GM12801 (cell line): ENCODE measurements around the gene XPO6.

Experiments used
- CTCF ChIP-seq: IDR thresholded peaks from one replicate; pipeline ENCODE4 v1.5.1; 2011; ENCODE audit warnings: control low read depth; ENCODE audit not compliant: insufficient read length; ENCODE audit errors: extremely low read depth

Gene XPO6

GRCh38 chr16:28131743-28132393 is 79.9 kb downstream of the XPO6 start:
- no peak for TF ChIP-seq CTCF

- no peak for TF ChIP-seq CTCF
These were observed 80.6 kb downstream of the XPO6 start for GRCh38 chr16:28131181-28131580.

DNA sequence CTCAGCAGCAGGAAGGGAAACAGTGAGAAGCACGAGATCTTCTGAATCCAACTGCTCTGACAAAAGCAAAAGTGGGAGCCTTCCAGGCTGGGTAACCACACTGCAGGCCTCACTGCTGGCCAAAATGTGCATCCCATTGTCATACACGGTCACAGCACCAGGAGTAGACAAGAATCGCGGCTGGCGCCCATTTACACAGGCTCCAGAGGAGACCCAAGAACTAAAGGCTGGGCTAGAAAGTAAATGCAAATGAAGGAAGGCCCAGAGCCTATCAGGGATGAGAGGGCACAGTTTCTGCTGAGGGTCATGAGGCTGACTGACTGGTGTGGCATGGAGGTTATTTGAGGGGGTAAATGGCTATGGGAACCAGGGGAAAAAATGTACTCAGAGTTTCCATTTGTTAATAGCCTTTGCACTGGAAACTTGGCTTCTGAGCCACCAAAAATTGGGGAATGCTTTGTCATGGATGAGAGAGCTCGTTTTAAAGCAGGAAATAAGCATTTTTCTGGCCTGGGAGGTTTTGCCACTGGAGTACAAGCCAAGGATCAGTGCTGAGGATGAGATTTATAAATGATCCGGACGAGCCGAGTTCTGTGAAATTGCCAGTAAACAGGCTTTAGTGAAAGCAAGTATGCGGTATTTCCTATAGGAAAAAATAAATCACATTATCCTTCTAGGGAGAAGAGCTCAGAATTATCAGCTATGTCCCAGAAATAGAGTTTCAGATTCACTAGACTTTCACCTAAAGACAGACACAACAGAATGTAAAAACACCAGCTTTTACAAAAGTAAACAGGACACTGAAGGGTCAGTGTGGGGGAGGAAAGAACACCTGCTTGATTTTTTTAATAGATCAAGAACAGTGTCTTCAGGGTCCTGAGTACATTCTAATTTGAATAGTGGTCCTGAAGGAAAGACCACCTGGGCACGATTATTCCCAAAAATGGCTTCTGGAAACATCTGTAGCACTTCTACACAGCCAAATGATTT is 81.4 kb downstream of the XPO6 start:
- TF ChIP-seq CTCF, result no peak

DNA sequence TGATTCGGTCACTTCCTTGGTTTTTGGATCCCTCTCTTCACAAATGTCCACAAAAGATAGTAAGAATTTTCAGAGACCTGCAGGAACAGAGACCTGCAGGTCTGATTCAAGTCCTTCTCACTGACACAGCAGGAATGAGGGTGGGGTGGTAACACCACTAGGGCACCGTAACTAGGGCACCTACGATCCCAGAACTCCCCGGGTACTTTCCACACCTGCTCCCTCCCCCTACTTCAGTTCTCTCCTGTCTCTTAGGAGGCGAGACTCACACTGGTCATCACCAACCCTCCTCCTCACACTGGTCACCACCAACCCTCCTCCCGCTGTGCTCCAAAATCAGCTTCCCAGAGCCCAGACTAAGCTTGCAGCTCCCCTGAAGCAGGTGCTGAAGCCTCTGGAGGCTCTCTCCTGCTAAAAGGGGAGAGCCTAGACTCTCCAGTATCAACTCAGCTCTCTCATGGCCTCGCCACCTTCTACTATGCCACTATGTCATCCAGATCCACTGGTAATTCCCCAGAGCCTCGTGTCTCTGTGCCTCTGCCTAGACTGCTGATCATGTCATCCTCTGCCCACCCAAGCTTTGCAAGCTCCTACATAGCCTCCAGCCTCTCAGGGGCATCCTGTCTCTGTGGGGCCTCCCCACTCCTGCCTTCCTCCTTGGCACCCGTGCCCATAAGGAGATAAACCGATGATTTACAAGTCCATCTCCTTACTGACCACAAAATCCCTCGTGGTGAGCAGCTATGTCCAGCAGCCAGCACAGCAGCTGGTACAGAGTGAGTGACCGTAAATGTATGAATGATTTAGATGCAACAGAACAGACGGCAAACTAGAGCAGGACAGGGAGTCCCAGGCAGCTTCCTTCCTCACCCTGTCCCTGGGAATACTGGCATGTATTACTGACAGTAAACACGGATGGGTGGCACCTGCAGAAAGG is 84.8 kb downstream of the XPO6 start:
- no peak for TF ChIP-seq CTCF

- TF ChIP-seq CTCF, result no peak
These were observed 86.2 kb downstream of the XPO6 start for GRCh38 chr16:28125592-28125991.

- no peak for TF ChIP-seq CTCF
These were observed 90.2 kb downstream of the XPO6 start for GRCh38 chr16:28121527-28121926.

- no peak for TF ChIP-seq CTCF
These were observed 91.0 kb downstream of the XPO6 start for GRCh38 chr16:28120754-28121153.
